Stimulated activated CD4-positive, alpha-beta T cell treated with anti-CD3 and anti-CD28 coated beads, Interleukin-12 subunit alpha, Interleukin-12 subunit beta, amount 100 ng/mL, for 48 hours (primary cell): ENCODE data around the gene CAMK1D.
"Not testable (repeated sequence)": the region's sequence is repeated elsewhere in the genome, so short reads cannot be mapped to it uniquely, and the experiment has no call there.

Experiments used
- DNase-seq, 3 donors: peaks; one replicate each; pipeline ENCODE4 v3.0.0-alpha.2; 2020; ENCODE audit warnings: low read depth in 2 of 3, low spot score in 1 of 3

The CAMK1D gene

GRCh38 chr10:12546160-12546802, 196.9 kb downstream of the CAMK1D start:
- not testable (repeated sequence) for DNase-seq

GRCh38 chr10:12547301-12547771, 198.0 kb downstream of the CAMK1D start:
- no peak for DNase-seq

- DNase-seq, result no peak
These were observed 199.9 kb downstream of the CAMK1D start for GRCh38 chr10:12549297-12549696.

GRCh38 chr10:12550994-12551393, 201.6 kb downstream of the CAMK1D start:
- DNase-seq, result no peak

- no peak for DNase-seq
These were observed 206.7 kb downstream of the CAMK1D start for GRCh38 chr10:12556039-12556438.

- no peak for DNase-seq
These were observed 210.3 kb downstream of the CAMK1D start for GRCh38 chr10:12559578-12560178.

GRCh38 chr10:12561307-12561706, 212.0 kb downstream of the CAMK1D start:
- DNase-seq, result no peak

GRCh38 chr10:12561720-12562119, 212.4 kb downstream of the CAMK1D start:
- no peak for DNase-seq

GRCh38 chr10:12563489-12563888, 214.1 kb downstream of the CAMK1D start:
- DNase-seq, result no peak

- DNase-seq, result no peak
These were observed 214.8 kb downstream of the CAMK1D start for GRCh38 chr10:12564173-12564572.

GRCh38 chr10:12566161-12567115, 217.1 kb downstream of the CAMK1D start:
- DNase-seq, result no peak

GRCh38 chr10:12568391-12569009, 219.2 kb downstream of the CAMK1D start:
- no peak for DNase-seq

GRCh38 chr10:12572281-12572680, 222.9 kb downstream of the CAMK1D start:
- no peak for DNase-seq

GRCh38 chr10:12577610-12578009, 228.3 kb downstream of the CAMK1D start:
- DNase-seq, result no peak

GRCh38 chr10:12579954-12580858, 230.9 kb downstream of the CAMK1D start:
- DNase-seq, result no peak

GRCh38 chr10:12583891-12584595, 234.7 kb downstream of the CAMK1D start:
- DNase-seq, result no peak

GRCh38 chr10:12586741-12587140, 237.4 kb downstream of the CAMK1D start:
- DNase-seq, result no peak

GRCh38 chr10:12587451-12587888, 238.1 kb downstream of the CAMK1D start:
- DNase-seq, result no peak

- DNase-seq, result peak in 1 of 3 donors; percentile 3
These were observed 238.9 kb downstream of the CAMK1D start for GRCh38 chr10:12588091-12588860.
